Ascending aorta (tissue), 2 donors: ENCODE data around the gene TMEM109. TPM values are rescaled to one million over a fixed set of nuclear protein-coding genes. Genes with fewer than 3 reads are reported as not detected.

Experiments
- DNase-seq, 2 donors: peaks; one replicate each; pipeline ENCODE4 v3.0.0-alpha.2; 2019; ENCODE audit warnings: low spot score in 2 of 2
- H3K27ac ChIP-seq, 2 donors: fragments of 200-600 bp; sonication (generic); one replicate each; pipeline ENCODE4 v1.5.1; 2016 to 2017; ENCODE audit warnings: mild to moderate bottlenecking in 1 of 2
- H3K27me3 ChIP-seq: fragments of 200-600 bp; sonication (generic); one replicate; pipeline ENCODE4 v1.5.1; 2017
- H3K36me3 ChIP-seq, 2 donors: fragments of 200-600 bp; sonication (generic); one replicate each; pipeline ENCODE4 v1.5.1; 2016
- H3K4me1 ChIP-seq, 2 donors: fragments of 200-600 bp; sonication (generic); one replicate each; pipeline ENCODE4 v1.5.1; 2016 to 2017; ENCODE audit warnings: mild to moderate bottlenecking in 1 of 2
- H3K4me3 ChIP-seq, 2 donors: fragments of 200-600 bp; sonication (generic); one replicate each; pipeline ENCODE4 v1.5.1; 2016 to 2017; ENCODE audit warnings: mild to moderate bottlenecking in 1 of 2
- H3K9me3 ChIP-seq, 2 donors: fragments of 200-600 bp; sonication (generic); one replicate each; pipeline ENCODE4 v1.5.1; 2016
- CTCF ChIP-seq, 3 experiments: fragments of 200-600 bp in 2 of 3; fragments of 450-650 bp in 1 of 3; sonication (generic) in 2 of 3; IDR thresholded peaks; one replicate each; pipeline ENCODE4 v1.5.1; 2016 to 2019; ENCODE audit warnings: antibody characterized with exemption in 3 of 3, mild to moderate bottlenecking in 1 of 3, moderate library complexity in 1 of 3
- intact Hi-C: fragments of 100-400 bp; cut with DNase I; formaldehyde crosslinking; loops from one replicate; pipeline ENCODE4 v1.15.1; 2023
- total RNA-seq: library from RNA; depleted of rRNA; stranded (reverse); fragments of >200 nt; gene quantifications from one replicate; pipeline ENCODE4 v1.1.0, GENCODE V29; 2016

TMEM109 gene
- total RNA-seq, 1 donor from 2014 or later, result 238 TPM

DNA sequence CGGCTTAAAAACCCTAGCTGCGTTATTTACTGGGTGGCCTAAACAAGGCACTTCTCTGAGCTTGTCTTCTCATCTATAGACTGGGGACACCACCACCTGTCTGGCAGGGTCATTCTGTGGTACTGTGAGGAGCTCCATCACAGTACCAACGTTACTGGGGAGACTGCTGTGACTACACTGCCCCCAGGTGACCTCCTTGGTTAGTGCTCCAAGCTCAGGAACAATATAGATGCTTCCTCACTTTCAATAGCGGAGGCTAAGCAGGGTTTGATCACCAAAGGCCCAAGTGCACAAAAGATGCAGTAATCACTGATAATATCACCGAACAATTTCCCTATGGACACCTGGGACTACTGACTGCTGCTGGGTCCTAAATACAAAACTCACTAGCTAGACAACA, 26.4 kb upstream of the TMEM109 start:
- Histone ChIP-seq H3K4me1 (no peaks in the 10 kb centered on the region), H3K4me3 (no peak overlapping the region), H3K36me3 (peaks cover 7 to 20% of the 10 kb centered on the region in 2 donors), H3K27ac (no peak overlapping the region), H3K9me3 (no peaks in the 10 kb centered on the region), H3K27me3 (no peaks in the 10 kb centered on the region)
- TF ChIP-seq CTCF (IDR thresholded peaks at IDR 0.05), result peak in 1 of 3 experiments; percentile 34
- DNase-seq, result no peak
- intact Hi-C loops, result no loop called here

GRCh38 chr11:60889869-60890311, 24.1 kb upstream of the TMEM109 start:
- no peak for TF ChIP-seq CTCF (IDR thresholded peaks at IDR 0.05)
- intact Hi-C loops, result no loop called here
- Histone ChIP-seq H3K36me3 (peaks cover 25 to 40% of the 10 kb centered on the region in 2 donors), H3K4me1 (no peaks in the 10 kb centered on the region), H3K9me3 (no peaks in the 10 kb centered on the region), H3K27ac (no peak overlapping the region), H3K27me3 (no peaks in the 10 kb centered on the region), H3K4me3 (no peak overlapping the region)
- no peak for DNase-seq

- no peak for DNase-seq
- intact Hi-C loops, result no loop called here
- Histone ChIP-seq H3K27me3 (no peaks in the 10 kb centered on the region), H3K4me3 (no peak overlapping the region), H3K9me3 (no peaks in the 10 kb centered on the region), H3K4me1 (no peaks in the 10 kb centered on the region), H3K27ac (no peak overlapping the region), H3K36me3 (peaks cover 31 to 48% of the 10 kb centered on the region in 2 donors)
- TF ChIP-seq CTCF (IDR thresholded peaks at IDR 0.05), result no peak
Measured at GRCh38 chr11:60890696-60891095, 23.3 kb upstream of the TMEM109 start.

GRCh38 chr11:60891103-60891741, 22.7 kb upstream of the TMEM109 start:
- TF ChIP-seq CTCF (IDR thresholded peaks at IDR 0.05), result no peak
- Histone ChIP-seq H3K9me3 (no peaks in the 10 kb centered on the region), H3K36me3 (peaks cover 36 to 54% of the 10 kb centered on the region in 2 donors), H3K27me3 (no peaks in the 10 kb centered on the region), H3K4me3 (no peak overlapping the region), H3K4me1 (no peaks in the 10 kb centered on the region), H3K27ac (no peak overlapping the region)
- DNase-seq, result no peak
- intact Hi-C loops, result no loop called here

DNA sequence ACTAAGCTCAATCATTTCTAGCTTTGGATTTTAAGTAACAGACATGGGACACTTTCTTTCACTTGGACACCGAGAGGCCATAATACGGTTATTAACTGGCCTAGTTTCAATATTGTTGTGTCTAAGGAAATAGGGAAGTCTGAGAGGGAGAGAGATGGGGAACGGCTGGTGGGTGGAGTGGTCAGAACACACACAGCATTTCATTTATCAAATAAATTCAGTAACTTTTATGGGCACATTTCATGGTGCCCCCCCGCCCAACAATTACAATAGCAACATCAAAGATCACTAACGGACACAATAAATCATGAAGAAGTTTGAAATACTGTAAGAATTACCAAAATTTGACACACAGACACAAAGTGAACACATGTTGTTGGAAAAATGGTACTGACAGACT, 18.3 kb upstream of the TMEM109 start:
- H3K27ac ChIP-seq, result no peak overlapping the region
- no peak overlapping the region for H3K4me3 ChIP-seq
- TF ChIP-seq CTCF (IDR thresholded peaks at IDR 0.05), result no peak
- H3K27me3 ChIP-seq, result no peaks in the 10 kb centered on the region
- no peaks in the 10 kb centered on the region for H3K4me1 ChIP-seq
- DNase-seq, result no peak
- no peaks in the 10 kb centered on the region for H3K9me3 ChIP-seq
- intact Hi-C loops, result loop anchor here (5.0 kb wide), 1 partner anchor 118 kb away; no protein-coding TSS in a partner anchor
- peaks cover 68 to 78% of the 10 kb centered on the region in 2 donors for H3K36me3 ChIP-seq
